AG20443 (cell line): ENCODE data around the gene MYO1A.
"Not testable (repeated sequence)": the region's sequence is repeated elsewhere in the genome, so short reads cannot be mapped to it uniquely, and the experiment has no call there.

Experiments used
- DNase-seq: peaks from one replicate; pipeline ENCODE4 v3.0.0; 2012; ENCODE audit warnings: low spot score, mixed read lengths

MYO1A gene

DNA sequence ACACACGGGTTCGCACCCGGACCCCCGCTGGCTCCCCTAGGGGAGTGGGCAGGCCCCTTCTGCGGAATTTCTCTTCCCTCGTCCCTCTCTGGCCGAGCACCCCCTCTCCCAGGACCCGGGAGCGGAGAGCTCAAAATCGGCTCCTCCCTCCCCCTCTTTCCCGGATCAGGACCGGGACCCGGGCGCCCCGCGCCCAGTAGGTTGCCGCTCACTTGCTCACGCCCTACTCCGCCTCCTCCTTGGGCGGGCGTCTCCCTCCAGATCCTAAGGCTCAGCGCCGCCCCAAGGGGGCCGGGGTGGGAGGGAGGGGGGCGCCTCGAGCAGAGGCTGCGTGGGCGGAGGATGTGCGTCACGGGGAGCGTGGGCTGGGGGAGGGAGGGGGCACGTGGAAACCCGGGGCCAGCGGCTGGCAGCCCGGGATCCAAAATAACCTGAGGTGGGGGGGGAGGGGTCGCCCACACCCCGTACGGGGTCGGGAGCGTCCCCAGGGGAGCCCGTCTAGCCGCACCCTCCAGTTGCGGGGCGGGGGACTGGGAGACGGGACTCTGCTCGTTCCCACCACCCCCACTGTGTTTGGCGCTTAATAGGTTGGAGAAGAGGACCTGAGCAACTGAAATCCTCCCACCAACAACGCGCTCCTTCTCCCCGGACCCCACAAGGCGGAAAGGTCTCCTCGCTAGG, 37.2 kb upstream of the MYO1A start:
- peak; percentile 90 for DNase-seq

DNA sequence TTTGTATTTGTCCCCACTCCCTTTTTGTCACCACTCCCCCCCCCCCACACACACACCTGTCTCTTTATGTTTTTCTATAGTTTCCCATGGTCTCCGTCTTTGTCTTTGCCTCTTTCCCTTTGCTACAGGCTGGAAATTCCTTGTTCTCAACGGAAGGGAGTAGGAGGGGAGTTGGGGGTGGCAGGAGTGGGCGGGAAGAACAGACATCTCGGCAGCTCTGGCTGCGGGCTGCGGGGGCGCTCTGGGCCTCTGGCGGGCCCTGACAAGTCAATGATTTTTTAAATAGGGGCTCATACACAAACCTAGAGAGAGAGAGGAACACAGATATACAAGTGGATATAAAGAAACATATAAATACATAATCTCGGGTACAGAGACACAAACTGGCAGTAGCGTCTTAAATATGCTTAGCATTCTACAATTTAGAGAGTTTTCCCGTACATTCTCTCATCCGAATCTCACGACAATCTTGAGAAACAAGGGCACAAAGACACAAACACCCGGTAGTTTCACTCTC, 36.6 kb upstream of the MYO1A start:
- DNase-seq = peak; percentile 66

DNA sequence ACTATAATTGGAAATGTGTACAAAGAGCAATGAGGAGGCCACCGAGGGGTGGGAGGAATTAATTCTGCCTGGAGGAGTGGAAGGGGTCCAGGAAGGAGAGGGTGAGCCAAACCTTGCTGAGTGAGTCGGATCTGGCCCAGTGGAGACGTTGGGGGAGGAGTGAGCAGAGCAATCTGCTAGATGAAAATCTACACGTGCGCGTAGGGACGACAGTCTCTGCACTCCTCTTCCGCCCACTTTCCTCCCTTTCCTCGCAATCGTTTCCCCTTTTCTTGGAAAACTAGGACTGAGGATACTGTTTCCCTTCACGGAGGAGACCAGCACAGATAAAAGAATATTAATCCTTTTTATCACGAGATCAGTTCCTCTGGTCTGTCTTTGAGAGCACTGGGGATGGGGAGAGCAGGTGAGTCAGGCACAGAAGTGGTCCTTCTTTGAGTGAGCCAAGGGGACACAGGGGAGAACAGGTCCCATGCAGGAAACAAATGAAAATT, 36.1 kb upstream of the MYO1A start:
- peak; percentile 20 for DNase-seq

DNA sequence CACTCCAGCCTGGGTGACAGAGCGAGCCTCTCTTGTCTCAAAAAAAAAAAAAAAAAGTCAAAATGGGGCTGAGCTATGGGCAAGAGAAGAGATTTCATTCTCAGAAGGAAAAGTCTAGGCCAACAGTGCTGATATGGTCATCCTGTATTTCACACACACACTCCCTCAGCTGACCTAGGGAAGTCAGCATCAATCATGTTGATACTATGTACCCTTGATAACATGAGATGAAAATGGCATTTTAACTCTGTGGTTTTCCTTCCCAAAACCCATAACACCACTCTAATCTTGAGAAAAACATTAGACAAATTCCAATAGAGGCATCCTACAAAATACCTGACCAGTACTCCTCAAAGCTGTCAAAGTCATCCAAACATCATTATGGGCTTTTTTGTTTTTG, 30.9 kb upstream of the MYO1A start:
- no peak for DNase-seq

DNA sequence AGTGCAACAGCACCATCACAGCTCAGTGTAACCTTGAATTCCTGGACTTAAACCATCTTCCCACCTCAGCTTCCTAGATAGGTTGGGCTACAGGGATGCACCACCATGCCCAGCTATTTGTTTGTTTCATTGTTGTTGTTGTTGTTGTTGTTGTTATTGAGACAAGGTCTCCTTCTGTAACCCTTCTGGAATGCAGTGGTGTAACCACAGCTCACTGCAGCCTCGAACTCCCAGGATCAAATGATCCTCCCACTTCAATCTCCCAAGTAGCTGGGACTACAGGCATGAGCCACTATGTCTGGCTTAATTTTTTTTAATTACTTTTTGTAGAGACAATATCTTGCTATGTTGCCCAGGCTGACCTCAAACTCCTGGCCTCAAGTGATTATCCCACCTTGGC, 29.9 kb upstream of the MYO1A start:
- DNase-seq = no peak

DNA sequence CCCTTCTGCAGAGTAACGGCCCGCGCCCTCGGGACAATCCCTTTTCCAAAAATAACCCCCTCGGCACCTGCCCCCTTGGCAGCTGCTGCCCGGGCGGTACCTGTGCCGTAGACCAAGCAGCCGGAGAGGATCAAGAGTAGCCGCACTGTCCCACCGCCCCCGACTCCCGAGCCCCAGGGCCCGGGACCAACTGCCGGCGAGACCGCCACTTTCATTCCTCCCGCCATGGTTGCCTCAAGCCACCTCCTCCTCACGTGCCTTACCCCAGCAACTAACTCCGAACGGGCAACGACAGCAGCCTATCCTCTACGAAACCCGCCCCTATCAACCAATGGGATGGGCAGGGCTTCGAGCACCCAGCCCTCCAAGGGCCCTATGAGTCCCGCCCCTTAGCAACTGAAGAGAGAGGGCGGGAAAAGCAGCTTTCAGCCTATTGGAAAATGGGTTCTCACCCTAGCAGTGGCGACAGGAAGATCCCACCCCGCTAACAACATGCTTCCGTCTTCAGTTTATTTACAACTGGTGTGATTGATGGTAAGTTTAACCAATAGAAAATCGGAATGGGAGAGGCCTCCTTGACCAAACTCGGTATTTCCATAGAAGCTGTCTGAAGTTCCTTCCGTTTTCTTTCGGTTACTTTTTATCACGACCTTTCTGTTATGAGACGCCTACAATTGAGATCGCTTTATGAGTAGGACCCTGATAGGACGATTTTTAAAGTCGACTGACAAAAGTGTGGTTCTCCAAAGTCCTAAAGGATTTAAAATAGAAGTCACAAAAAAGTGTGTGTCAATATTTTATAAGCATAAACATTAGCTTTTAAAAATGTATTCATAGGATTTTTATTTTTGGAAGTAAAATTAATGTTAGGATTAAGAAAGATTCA, 28.8 kb upstream of the MYO1A start, which contains the start of gene NEMP1:
TSS of gene NEMP1 (minus strand) at position 273 of the 886 bp plus-strand sequence. CDS start at position 227, 46 bp downstream.
- DNase-seq = peak; percentile 97

DNA sequence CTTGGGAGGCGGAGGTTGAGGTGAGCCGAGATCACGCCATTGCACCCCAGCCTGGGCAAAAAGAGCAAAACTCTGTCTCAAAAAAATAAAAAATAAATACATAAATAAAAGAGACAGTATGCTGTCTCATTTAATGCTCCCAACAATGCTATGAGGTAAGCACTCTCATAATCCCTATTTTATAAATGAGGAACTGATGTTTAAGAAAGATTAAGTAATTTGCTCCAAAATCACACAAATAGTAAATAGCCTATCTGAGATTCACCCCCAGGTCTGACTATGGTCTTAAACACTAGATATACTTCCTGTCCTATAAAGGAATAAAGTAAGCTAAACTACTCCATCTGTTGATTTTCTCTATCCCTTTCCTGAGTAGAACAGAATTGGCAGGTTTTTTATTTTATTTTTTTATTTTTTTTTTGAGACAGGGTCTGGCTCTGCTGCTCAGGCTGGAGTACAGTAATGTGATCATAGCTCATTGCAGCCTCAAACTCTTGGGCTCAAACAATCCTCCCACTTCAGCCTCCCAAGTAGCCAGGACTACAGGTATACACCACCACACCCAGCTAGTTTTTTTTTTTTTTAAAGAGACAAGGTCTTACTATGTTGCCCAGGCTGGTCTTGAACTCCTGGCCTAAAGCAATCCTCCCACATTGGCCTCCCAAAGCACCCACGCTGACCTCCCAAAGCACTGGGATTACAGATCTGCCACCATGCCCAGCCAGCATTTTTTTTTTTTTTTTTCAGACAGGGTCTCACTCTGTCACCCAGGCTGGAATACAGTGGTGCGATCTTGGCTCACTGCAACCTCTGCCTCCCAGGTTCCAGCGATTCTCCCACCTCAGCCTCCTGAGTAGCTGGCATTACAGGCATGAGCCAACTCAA, 23.9 kb upstream of the MYO1A start:
- not testable (repeated sequence) for DNase-seq

DNA sequence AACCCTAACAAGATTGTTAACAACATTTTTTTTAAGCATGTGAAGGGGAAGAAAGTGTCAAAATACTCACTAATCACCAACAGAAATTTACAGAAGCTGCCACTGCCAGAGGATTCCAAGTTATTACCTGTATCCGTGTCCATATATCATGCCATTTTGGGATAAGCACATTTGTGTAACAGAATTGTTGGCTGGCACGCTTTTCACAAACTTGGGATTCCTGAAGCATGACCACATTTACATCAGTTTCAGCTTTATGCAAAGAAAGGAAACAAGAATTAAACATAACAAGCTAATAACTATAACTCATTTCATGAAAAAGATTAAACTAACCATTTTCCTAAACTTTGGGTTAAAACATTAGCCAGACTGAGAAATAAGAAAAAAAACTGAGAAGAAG, 22.7 kb upstream of the MYO1A start:
- no peak for DNase-seq

DNA sequence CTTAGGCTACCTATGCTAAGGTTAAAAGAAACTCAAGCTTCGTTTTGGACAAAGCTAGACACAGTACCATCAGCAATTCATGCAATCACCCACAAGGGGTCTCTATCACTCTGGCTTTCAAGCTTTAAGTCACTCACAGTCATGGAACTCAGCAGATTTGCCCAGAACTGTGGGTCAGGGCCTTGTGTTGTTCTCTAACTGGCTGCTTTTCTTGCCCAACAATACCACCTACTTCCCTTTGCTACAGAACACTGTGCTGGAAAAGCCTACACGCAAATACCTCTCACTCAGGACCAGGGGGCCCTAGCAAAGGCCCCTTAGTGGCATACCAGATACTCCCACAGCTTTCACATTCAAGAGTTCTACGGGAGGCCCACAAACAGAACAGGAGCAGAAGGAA, 19.6 kb upstream of the MYO1A start:
- peak; percentile 76 for DNase-seq

DNA sequence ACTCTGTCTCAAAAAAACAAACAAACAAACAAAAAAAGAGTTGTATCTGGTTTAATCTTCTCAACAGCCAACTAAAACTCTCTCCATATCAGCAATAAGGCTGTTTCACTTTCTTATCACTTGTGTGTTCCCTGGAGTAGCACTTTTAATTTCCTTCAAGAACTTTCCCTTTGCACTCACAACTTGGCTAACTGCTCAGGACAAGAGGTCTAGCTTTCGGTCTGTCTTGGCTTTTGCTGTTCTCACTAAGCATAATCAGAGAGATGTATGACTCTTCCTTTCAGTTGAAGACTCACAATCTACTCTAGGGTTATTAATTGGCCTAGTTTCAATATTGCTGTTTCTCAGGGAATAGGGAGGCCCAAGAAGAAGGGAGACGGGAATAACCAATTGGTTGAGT, 16.3 kb upstream of the MYO1A start:
- no peak for DNase-seq

DNA sequence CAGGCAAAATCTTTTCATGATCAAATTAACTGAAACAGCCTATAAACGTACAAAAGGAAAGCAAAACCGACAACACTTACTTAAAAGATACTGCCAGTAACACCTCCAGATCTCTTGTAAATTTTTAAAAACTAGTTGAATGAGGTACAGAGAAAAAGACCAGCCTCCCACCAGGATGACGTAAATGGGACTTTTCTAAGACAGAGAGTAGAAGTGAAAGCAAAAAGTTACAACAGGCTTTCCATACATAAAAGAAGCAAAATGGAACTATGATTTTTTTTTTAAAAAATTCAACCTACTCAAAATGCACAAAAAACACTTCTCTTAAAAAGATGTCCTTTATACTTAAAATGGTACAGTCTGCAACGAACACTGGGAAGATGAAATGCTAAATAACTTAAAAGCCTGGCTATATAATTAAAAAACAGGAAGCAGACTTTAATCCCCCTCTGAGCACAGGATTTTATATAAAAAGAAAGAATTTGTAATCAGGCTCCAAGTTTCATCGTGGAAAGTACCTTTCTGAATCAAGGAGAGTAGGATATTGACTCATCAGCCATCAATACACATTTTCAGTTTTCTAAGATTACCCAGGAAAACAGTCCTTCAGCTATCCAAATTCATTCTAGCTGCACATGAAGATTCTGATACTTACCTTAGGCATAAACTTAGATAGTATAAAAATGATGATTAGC, 14.2 kb upstream of the MYO1A start:
- no peak for DNase-seq

DNA sequence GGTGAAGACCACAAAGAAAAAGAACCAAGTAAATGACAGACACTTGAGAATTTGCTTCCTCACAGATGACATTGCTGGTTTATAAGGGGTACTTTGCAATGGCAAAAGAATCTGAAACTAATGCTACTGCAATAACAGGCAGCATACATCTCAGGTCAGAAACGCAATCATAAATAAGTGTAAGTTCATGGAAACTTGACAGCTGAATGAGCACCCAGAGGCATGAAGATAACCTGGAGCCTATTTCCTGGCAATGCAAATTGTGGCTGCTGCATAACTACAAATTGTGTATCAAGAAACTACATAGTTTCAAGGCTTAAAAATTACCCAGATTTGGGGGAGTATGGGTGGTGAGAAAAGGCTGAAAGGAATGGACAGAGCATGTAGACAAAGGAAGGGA, 8.5 kb upstream of the MYO1A start:
- DNase-seq = no peak

DNA sequence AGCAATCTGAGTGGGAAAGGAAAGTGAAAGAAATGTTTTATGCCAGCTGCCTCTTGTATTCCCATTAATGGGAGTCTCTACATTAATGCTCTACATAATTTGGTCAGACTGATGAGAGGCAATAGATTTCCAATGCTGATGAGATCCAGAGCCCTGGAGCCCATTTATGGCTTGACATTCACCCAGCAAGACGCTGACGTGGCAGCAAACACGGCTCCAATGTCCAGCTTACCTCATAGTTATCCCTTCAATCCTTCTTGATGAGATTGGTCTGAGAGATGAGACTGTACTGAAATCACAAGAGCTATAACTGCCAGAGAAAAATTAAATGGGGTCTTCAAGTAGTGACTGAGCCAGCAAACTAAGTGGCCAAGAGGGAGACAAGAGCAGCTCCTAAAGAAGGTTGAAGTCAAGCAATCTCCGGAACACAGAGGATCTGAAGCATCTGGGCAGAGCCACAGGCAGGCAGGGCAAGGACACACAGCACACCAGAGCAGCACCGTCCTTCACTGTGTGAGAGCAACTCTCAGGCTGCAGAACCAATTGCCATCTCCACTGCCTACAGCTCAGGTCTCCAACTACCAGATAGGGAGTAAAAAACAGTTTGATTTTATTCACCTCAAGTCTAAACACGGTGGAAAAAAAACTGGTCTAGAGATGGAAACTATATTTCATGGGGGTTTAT, 7.3 kb upstream of the MYO1A start:
- DNase-seq = no peak

DNA sequence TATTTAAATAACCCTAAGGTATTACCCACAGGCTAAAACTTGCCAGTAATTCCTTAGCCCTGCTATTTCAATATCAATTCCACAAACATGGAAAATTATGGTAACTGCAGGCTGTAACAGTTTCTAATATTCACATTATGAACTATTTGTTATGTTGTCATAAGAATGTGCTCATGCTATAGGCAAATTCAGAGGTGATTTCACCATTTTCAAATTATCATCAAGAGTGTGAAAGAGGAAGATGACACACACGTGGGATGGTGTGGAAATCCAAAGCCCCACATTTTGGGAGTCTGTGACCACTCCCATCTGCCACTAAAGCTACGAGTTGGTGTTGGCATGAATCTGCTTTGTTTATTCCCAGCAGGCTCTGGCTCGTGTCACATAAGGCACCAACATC, 5.9 kb upstream of the MYO1A start:
- peak; percentile 3 for DNase-seq

DNA sequence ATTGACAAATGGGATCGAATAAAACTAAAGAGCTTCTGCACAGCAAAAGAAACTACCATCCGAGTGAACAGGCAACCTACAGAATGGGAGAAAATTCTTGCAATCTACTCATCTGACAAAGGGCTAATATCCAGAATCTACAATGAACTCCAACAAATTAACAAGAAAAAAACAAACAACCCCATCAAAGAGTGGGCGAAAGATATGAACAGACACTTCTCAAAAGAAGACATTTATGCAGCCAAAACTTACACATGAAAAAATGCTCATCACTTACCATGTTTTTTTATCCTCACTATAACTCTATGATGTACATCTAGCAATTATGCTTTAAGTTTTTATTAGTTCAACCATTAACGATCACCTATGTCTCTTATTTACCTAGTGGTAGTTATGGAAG, 4.0 kb upstream of the MYO1A start:
- DNase-seq = not testable (repeated sequence)

DNA sequence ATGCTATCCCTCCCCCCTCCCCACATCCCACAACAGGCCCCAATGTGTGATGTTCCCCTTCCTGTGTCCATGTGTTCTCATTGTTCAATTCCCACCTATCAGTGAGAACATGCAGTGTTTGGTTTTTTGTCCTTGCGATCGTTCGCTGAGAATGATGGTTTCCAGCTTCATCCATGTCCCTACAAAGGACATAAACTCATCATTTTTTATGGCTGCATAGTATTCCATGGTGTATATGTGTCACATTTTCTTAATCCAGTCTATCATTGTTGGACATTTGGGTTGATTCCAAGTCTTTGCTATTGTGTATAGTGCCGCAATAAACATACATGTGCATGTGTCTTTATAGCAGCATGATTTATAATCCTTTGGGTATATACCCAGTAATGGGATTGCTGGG, 3.2 kb upstream of the MYO1A start:
- DNase-seq = not testable (repeated sequence)

DNA sequence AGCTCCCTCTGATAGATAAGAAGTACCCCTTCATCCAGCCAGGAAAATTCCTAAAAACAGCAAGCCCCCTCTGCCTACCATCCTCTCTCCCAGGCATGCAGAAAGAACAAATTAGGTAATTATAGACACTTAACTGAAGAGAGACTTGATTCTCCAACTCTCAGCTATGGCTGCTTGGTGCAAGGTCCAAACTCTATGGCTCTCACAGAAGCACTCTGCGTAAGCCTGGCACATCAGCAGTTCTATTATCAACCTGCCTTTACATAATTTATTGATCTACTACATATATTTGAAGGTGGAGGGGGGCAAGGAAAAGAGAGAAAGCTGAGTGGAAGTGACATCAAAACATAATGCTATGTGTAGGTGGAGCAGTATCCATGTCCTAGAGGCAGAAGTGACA, 1.1 kb upstream of the MYO1A start:
- DNase-seq = no peak

DNA sequence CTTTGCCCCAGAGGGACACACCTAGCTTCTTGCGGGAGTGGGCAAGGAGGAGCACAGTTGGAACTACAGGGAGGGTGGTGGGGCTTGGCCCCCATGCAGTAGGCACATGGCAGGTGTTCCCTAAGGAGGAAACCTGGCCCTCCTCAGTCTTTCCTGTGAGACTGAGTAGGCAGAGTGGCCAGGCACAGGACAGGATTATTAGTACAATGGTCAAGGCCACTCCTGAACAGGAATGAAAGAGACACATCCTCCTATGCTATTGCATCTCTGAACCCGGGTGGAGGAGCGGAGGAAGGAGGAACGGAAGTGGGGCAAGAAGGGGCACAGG, 846 bp downstream of the MYO1A start:
- no peak for DNase-seq

DNA sequence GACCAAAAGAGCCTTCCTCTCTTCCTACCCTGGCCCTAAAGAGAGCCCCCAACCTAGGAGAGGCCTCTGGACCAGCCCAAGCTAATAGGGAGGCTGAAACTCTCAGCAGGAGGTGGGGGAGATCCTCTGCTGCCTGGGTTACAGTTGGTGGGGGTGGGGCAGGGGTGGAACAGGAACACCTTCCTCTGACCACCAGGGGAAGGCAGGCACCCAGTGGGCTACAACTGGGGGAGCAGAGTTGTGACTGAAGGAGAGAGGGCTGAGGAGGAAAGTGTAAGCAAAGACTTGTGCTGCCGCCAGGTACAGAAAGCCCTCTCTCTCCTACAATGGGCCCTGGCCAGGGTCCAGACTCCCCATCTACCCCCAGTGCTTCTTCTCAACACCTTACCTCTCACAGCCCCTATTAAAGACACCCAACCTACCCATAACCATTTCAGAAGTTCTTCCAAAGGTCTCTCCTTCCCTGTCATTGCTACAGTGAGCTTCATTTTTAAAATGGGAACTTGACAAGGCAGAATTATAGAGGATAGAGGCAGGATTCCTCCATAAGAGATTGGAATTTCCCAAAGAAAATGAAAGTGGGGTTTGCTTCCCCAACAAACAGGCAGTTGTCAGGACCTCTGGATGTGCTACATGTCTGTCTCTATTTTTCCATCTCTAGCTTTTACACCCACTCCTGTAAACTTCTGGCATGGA, 1.4 kb downstream of the MYO1A start:
- no peak for DNase-seq

DNA sequence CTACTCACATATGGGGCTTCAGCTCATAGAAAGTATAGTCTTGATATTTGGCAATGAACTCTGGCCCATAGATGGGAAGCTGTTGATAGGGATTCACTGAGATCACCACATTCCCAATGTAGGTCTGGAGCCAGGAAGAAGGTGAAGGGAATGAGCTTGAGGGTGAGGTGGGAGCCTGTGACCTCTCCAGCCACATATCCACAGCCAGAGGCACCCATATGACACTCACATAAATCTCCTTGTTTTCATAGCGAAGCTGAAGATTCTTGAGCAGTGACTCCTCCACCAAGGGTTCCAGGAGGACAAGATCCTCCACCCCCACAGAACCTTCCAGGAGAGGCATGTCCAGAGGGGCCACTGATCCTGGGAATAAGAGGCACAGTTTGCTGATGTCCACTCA, 1.9 kb downstream of the MYO1A start:
- peak; percentile 25 for DNase-seq
